ENCODE measurements around the gene PRAC1.

DNA sequence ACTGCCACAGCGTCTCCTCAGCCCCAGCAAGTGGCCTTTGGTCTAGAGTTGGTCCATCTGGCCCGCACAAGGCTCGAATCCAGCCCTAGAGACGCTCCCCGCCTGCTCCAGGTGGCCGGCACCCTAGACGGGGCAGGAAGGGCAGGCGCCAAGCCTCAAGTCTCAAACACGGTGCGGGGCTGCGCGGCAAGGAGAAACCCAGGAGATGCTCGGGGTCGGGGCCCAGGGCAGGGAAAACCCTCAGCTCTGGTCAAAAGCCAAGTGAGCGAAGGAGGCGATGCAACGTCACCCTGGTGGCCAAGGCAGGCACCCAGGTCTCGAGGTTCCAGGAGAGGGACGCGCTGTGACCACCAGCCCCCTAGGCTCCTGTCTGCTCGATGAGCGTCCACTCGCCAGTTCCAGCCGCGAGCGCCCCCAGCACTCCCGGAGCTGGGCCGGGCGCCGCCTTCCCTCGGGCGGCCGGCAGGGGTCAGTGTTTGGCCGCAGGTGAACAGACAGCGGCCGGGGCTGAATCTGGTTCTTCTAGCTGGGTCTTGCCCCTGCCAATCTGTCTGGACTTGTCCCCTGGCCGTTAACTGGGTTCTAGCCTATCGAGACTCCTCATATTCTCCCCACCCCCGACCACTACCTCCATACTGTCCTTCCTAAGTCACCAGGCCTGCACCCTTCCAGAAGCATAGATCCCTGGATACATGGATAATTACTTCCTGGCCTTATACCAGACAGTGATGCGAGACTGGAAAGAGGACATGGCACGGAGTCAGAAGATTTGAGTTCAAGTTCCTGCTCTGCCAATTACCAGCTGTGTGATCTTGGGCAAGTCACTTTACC is 44.0 kb downstream of the PRAC1 start:
- no peak for TF ChIP-seq EZH2phosphoT487 (IDR thresholded peaks at IDR 0.05; ENCODE audit: borderline replicate concordance, low read depth, low read length)
- TF ChIP-seq, protein P1, sequence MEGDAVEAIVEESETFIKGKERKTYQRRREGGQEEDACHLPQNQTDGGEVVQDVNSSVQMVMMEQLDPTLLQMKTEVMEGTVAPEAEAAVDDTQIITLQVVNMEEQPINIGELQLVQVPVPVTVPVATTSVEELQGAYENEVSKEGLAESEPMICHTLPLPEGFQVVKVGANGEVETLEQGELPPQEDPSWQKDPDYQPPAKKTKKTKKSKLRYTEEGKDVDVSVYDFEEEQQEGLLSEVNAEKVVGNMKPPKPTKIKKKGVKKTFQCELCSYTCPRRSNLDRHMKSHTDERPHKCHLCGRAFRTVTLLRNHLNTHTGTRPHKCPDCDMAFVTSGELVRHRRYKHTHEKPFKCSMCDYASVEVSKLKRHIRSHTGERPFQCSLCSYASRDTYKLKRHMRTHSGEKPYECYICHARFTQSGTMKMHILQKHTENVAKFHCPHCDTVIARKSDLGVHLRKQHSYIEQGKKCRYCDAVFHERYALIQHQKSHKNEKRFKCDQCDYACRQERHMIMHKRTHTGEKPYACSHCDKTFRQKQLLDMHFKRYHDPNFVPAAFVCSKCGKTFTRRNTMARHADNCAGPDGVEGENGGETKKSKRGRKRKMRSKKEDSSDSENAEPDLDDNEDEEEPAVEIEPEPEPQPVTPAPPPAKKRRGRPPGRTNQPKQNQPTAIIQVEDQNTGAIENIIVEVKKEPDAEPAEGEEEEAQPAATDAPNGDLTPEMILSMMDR (conservative IDR thresholded peaks at IDR 0.05; ENCODE audit: low read length), result peak; percentile 91

Measured in OCI-LY7 (cell line).